ENCODE results near the gene NUDT17.
A peak's percentile ranks its signal among the peaks of the same experiment; 100 is the strongest.
"Not testable (repeated sequence)": the region's sequence is repeated elsewhere in the genome, so short reads cannot be mapped to it uniquely, and the experiment has no call there.

NUDT17 gene, protein sequence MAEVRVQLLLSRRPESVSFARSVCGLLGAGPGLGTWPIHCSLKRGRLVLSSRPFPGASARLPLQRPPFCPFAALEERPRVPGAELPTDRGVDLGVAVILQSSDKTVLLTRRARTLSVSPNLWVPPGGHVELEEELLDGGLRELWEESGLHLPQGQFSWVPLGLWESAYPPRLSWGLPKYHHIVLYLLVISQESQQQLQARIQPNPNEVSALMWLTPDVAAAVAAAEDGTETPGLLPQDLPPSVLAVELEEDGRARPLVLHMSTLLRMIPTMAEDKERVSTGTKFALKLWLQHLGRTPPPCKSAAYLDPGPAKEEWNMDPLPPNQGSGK

GRCh38 chr1:145845514-145846161 is at the start of gene NUDT17:
TSS of gene NUDT17 (plus strand) at chr1:145845630. CDS start at chr1:145845641, 11 bp downstream.
- peak in 52 of 56 donors; percentile 15 to 83 (median 54) for DNase-seq

GRCh38 chr1:145796753-145797152 is 48.7 kb upstream of the NUDT17 start:
- no peak for DNase-seq

- no peak for DNase-seq
Observed at GRCh38 chr1:145799806-145800205, 45.6 kb upstream of the NUDT17 start.

DNA sequence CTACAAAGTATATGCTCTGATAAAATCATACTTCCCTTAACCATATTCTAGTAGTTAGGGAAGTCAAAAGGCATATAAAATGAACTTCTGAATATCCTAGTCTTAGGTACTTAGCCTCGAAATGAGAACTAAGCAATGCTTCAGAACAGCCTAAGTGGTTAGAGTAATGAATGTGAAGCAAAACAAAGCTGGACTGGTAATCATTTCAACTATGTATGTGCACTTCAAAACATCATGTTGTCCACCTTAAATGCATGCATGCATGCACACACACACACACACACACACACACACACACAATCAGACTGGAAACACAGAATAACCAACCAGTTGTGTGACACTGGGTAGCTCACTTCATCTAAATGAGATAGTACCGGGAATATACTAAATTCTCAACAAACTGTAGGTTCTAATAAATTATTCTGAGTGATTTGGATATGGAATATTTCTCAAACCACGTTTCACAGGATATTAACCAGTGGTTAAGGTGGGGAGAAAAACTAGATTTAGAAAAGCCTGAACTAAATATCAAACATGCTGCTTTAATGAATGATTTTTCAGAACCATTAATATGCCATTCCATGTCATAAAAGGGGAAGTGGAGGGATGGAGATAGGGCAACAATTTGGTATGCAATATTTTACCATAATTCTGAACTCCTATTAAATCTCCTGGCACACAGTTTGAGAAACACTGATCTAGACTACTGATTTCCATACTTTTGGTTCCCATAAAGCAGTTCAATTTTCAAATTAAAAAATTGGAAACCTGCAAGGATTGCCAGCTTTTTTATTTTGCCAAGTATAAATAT is 41.0 kb upstream of the NUDT17 start:
- DNase-seq, result no peak

DNA sequence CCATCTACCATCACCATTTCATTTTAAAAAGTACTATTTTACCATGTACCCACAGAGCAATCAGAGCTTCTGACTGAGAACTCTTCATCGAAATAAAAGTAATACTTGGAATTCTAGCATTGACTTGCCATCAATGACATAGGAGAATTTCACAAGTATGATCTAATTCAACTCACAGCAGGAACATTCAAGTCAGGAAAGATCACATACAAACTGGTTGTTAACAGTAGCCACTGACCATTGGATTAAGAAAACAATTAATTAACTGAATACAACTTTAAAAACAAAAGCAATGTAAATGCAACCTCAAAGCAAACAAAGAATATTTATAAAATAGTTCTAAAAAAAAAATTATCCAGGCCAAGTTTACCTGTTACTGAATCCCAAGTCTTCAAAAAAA is 40.4 kb upstream of the NUDT17 start:
- no peak for DNase-seq

DNA sequence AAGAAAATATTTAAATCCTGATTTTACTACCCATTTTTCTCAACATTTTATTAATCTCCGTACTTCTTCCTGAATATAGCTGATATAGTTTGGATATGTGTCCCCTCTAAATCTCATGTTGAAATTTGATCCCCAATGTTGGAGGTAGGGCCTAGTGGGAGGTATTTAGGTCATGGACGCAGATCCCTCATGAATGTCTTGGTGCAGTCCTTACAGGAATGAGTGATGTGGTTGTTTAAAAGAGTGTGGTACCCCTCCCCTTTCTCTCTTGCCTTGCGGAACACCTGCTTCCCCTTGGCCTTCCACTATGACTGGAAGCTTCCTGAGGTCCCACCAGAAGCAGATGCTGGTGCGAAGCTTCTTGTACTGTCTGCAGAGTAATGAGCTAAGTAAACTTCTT is 39.0 kb upstream of the NUDT17 start:
- DNase-seq, result no peak

GRCh38 chr1:145806844-145807243 is 38.6 kb upstream of the NUDT17 start:
- no peak for DNase-seq

DNA sequence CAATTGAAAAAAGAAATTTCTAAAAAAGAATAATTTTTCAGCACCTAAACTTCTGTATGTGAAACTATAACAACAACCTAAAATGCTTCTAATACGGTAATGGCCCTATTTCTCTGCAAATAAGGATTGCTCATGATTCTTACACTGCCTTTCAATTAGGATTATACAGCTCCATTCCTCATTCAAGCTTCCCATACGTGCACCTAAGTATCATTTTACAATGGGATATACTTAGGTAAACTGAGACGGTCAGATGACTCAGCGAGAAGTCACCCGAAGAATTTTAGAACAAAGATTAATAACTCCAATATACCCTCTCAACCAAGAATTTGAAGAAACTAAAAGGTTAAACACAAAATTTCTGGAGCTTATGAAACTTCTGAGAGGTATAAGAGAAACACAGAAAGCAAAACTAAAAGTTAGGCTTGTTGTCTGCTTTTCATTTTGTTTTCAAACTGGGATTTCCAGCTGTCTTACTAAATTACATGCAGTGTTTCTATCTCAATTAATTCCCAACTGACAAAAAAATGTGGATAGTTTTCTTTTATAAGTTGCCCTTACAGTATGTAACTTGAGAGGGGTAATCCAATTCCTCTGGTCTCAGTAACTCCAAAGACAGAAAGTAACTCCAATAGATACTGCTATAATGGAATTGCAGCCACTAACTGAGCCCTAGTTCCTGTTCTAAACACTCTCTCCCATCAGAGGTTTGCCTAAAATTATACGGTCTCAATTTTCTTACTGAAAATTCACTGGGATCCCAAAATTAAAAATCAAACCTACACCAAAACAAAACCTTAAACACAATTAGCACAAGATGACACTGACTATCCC is 32.2 kb upstream of the NUDT17 start:
- DNase-seq, result not testable (repeated sequence)

GRCh38 chr1:145818095-145818494 is 27.3 kb upstream of the NUDT17 start:
- DNase-seq, result not testable (repeated sequence)

DNA sequence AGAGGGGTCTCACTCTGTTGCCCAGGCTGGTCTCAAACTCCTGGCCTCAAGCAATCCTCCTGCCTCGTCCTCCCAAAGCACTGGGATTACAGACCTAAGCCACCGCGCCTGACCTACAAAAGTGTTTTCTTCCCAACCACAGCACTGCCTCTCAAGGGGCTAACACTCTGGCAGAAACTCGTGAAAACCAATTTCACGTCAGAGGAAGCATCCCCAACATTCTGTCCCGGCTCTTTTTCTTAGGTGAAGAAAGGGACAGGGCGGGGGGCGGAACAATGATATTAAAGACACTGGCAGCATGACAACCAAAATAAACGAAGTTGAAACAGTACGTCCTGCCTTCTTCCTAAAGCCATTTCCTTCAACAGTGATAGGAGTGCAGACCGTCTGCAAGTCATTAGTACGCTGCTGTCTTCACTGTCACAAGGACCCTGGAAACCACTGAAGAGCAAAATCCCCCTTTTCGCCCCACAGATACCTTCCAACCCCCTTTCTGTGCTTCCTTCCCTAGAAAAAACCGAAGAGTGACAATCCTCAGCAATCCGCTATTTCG is 22.6 kb upstream of the NUDT17 start:
- not testable (repeated sequence) for DNase-seq

DNA sequence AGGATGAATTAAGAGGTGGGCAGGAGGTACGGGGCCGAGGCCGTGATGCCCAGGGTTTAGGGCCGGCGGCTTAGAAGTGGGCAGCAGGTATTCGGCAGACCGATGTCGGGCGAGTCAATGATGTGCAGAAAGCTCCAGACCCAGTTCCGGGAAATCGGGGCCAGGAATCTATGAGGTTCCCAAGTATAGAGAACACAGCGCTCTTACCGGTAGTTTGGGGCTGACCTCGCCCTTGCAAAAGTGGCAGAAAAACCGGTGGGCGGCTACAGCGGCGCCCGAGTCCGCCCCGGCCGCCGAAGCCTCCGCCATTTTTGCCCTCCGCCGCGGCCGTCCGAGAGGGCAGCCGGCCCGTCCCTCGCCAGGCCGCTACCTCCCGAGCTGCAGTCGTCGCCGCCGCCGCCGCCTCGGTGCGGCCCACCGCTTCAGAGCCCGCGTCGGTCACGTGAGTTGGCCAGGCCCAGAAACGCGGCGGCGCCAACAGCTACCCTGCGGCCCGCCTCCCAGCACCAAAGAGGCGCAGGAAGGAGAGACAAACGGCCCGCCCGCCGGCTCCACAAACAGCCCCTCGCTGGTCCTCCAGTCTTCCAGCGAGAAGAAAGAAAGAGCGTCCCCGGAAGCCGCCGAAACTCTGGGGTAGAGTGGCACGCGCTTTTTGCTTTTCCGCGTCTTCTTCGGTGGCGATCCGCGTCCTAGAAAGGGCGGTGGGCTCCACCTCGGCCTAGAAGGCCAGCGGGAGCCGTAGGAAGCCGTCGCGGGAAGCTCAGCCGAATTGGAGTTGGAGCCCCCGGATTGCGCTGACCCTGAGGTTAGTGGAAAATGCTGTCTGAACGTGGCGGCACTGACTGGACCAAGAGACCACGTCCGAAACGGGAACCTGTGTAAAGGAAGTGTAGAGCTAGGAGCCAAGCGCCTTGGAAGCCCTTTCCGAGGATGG is 21.6 kb upstream of the NUDT17 start, which contains the start of the genes POLR3C and RNF115:
TSS of gene POLR3C (plus strand) at position 636 of the 934 bp plus-strand sequence. CDS start 1,577 bp downstream, outside the sequence.
TSS of gene RNF115 (minus strand) at position 531 of the 934 bp plus-strand sequence. CDS start at position 309, 222 bp downstream.
- peak in 55 of 56 donors; percentile 49 to 95 (median 82) for DNase-seq

DNA sequence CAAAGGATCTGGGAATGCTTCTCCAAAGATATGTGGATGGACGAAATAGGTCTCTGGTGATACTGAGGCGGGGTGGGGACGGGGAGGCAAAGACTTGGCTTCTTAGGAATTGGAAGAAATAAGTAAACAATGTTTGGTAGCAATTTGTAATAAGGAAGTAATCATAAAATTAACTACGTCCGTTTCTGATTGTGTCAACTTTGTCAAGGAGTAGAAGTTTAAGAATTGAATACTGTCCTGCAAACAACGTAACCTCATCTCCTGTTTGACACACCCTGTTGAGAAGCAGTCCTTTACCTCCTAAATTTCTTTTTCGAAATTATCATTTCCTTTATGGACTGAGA is 21.0 kb upstream of the NUDT17 start:
- no peak for DNase-seq

DNA sequence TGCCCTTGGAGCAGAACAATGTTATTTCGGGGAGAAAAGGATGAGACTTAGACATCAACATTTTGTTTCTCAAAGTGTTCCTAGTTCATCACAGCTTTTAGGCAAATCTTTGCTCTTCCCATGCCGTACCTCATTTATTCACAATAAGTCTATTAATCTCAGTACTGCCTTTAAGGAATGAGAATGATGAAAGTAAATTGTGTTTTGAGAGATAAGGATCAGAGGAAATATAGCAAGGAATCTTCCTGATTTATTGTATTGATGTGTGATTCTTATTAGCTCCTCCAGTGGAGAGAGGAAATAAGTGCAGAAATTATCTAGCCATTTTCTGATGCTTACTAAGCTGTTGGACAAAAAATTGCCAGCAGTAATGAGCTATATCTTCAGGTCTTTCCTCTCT is 19.4 kb upstream of the NUDT17 start:
- no peak for DNase-seq

GRCh38 chr1:145827966-145828365 is 17.5 kb upstream of the NUDT17 start:
- DNase-seq, result no peak

- DNase-seq, result no peak
Observed at GRCh38 chr1:145828367-145829026, 16.9 kb upstream of the NUDT17 start.

- DNase-seq, result not testable (repeated sequence)
Observed at GRCh38 chr1:145830810-145831209, 14.6 kb upstream of the NUDT17 start.

GRCh38 chr1:145837656-145838055 is 7.8 kb upstream of the NUDT17 start:
- no peak for DNase-seq

GRCh38 chr1:145843031-145843430 is 2.4 kb upstream of the NUDT17 start:
- DNase-seq, result no peak

GRCh38 chr1:145845144-145845513 is 301 bp upstream of the NUDT17 start:
- no peak for DNase-seq

All from nucleus accumbens (tissue), 56 donors.